ENCODE data around the gene WDR83. TPM values are rescaled to one million over a fixed set of nuclear protein-coding genes. Genes with fewer than 3 reads are reported as not detected.
A peak's percentile ranks its signal among the peaks of the same experiment; 100 is the strongest.
"Not testable (repeated sequence)": the region's sequence is repeated elsewhere in the genome, so short reads cannot be mapped to it uniquely, and the experiment has no call there.

The WDR83 gene, protein sequence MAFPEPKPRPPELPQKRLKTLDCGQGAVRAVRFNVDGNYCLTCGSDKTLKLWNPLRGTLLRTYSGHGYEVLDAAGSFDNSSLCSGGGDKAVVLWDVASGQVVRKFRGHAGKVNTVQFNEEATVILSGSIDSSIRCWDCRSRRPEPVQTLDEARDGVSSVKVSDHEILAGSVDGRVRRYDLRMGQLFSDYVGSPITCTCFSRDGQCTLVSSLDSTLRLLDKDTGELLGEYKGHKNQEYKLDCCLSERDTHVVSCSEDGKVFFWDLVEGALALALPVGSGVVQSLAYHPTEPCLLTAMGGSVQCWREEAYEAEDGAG
- 10 to 100 TPM in 1 of 4 donors, 1 to 10 TPM in 3; 4.0 to 16.7 (median 5.8) TPM for total RNA-seq

- TF ChIP-seq POLR2A (IDR thresholded peaks at IDR 0.05) (peak in 2 of 4 donors; percentile 21 to 34), CTCF (IDR thresholded peaks at IDR 0.05) (peak in 1 of 6 experiments; percentile 12)
- DNase-seq = no peak
- Histone ChIP-seq H3K36me3 (peaks cover 0 to 48% (median 21%) of the 10 kb centered on the region in 3 donors), H3K27ac (peak within 1 kb of the TSS; percentile 80 to 86 (median 82)), H3K4me3 (peak within 1 kb of the TSS; percentile 70 to 93 (median 76)), H3K27me3 (no peaks in the 10 kb centered on the region), H3K9me3 (no peaks in the 10 kb centered on the region), H3K4me1 (peaks cover 30 to 61% (median 38%) of the 10 kb centered on the region in 3 donors)
- intact Hi-C loops (cut with DNase I) = no loop called here
- WGBS, 2 donors = 0 to 4% methylated on average over 7 to 8 of the region's 46 CpGs
These were observed at the start of gene WDR83, which contains the start of gene MAN2B1 for GRCh38 chr19:12666265-12667048. Gene WDR83, plus strand, starts transcription at chr19:12666807. Its CDS starts 2,984 bp downstream, at chr19:12669791. Gene MAN2B1, minus strand, starts transcription at chr19:12666742. Its CDS starts 41 bp downstream, at chr19:12666701.

DNA sequence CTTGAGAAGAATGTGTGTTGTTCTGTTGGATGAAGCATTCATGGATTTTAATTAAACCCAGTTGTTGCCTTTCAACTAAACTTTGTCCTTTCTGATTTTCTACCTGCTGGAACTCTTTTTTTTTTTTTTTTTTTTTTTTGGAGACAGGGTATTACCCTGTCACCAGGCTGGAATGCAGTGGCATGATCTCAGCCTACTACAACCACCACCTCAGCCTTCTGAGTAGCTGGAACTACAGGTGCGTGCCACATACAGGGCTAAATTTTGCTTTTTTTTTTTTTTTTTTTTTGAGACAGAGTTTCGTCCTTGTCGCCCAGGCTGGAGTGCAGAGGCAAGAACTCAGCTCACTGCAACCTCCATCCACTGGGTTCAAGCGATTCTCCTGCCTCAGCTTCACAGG lies 49.0 kb upstream of the WDR83 start:
- TF ChIP-seq POLR2A (IDR thresholded peaks at IDR 0.05) (no peak), CTCF (IDR thresholded peaks at IDR 0.05) (no peak)
- 79 to 89% methylated on average over 4 of the region's 4 CpGs for WGBS, 2 donors
- H3K27me3 ChIP-seq = no peaks in the 10 kb centered on the region
- H3K4me3 ChIP-seq = no peak overlapping the region
- H3K4me1 ChIP-seq = peaks cover 0 to 58% (median 3%) of the 10 kb centered on the region in 3 donors
- peaks cover 0 to 57% (median 2%) of the 10 kb centered on the region in 3 donors for H3K36me3 ChIP-seq
- no peak for DNase-seq
- H3K27ac ChIP-seq = no peak overlapping the region
- no peaks in the 10 kb centered on the region for H3K9me3 ChIP-seq
- intact Hi-C loops (cut with DNase I) = no loop called here

DNA sequence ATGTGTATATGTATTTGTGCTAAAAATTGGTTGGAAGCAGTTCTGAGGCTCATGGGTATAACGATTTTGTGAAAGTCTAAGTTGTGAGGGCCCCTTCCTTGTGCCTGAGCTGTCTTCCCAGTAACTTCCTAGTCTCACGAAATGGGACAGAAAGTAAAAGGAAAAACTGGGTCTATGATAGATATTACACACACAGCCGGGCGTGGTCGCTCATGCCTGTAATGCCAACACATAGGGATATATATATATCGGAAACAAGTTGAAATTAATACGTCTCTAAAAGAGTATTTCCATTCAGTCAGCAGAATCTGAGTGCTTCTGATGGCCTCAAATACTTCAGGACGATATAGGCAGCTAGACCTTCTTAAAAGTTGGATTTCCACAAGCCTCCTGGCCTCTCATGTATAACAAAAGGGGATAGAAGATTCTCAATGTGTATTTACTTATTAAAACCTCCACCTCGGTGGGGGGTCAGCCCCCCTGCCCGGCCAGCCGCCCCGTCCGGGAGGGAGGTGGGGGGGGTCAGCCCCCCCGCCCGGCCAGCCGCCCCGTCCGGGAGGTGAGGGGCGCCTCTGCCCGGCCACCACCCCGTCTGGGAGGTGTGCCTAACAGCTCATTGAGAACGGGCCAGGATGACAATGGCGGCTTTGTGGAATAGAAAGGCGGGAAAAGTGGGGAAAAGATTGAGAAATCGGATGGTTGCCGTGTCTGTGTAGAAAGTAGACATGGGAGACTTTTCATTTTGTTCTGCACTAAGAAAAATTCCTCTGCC lies 45.2 kb upstream of the WDR83 start:
- DNase-seq, H3K27ac ChIP-seq: not testable (repeated sequence)
- peaks cover 0 to 21% (median 7%) of the 10 kb centered on the region in 3 donors for H3K9me3 ChIP-seq

DNA sequence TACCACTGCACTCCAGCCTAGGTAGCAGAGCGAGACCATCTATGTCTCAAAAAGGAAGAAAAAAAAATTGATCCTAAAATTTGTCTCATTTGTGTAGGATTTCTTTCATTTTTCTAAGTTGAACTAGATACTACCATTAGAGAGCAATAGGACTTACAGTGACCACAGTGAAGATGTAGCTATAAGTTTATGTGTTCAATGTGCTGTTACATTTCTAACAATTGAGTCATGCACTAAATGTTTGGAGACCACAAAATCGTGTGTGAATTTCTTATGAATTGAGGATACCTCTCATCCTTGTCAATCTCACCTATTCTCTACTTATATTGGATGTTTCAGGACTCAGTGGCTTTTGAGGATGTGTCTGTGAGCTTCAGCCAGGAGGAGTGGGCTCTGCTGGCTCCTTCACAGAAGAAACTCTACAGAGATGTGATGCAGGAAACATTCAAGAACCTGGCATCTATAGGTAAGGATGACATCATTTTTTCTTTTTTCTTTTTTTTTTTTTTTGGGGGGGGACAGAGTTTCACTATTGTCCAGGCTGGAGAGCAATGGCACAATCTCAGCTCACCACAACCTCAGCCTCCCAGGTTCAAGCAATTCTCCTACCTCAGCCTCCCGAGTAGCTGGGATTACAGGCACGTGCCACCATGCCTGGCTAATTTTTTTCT lies 43.1 kb upstream of the WDR83 start:
- Histone ChIP-seq H3K27me3 (no peaks in the 10 kb centered on the region), H3K9me3 (peaks cover 0 to 42% (median 25%) of the 10 kb centered on the region in 3 donors), H3K4me1 (peaks cover 0 to 14% (median 0%) of the 10 kb centered on the region in 3 donors), H3K4me3 (no peak overlapping the region), H3K36me3 (peaks cover 32 to 71% (median 49%) of the 10 kb centered on the region in 3 donors), H3K27ac (no peak overlapping the region)
- TF ChIP-seq POLR2A (IDR thresholded peaks at IDR 0.05) (no peak), CTCF (IDR thresholded peaks at IDR 0.05) (no peak)
- intact Hi-C loops (cut with DNase I) = no loop called here
- no peak for DNase-seq
- 84 to 90% methylated on average over 4 of the region's 4 CpGs for WGBS, 2 donors

More for the DNA sequence above, 45.2 kb upstream of the WDR83 start:
- intact Hi-C loops (cut with DNase I); H3K27me3 ChIP-seq; H3K4me3 ChIP-seq: not testable (repeated sequence)
- 79 to 88% methylated on average over 8 of the region's 26 CpGs for WGBS, 2 donors
- Histone ChIP-seq H3K4me1 (peaks cover 0 to 23% (median 0%) of the 10 kb centered on the region in 3 donors), H3K36me3 (peaks cover 16 to 57% (median 28%) of the 10 kb centered on the region in 3 donors)

DNA sequence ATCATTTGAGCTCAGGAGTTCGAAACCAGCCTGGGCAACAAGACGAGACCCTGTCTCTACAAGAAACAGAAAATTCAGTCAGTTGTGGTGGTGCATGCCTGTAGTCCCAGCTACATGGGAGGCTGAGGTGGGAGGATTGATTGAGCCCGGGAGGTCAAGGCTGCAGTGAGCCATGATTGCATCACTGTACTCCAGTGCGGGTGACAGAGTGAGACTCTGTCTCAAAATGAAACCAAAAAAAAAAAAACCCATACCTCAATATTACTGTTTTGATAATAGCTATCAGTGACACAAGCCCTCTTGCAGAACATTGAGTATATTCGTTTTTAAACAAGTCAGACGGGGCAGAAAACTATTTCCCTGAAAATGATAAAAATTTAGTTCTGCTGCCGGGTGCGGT lies 39.6 kb upstream of the WDR83 start:
- H3K27ac ChIP-seq = no peak overlapping the region
- peaks cover 0 to 5% (median 0%) of the 10 kb centered on the region in 3 donors for H3K4me1 ChIP-seq
- H3K4me3 ChIP-seq = no peak overlapping the region
- peaks cover 0 to 57% (median 40%) of the 10 kb centered on the region in 3 donors for H3K9me3 ChIP-seq
- intact Hi-C loops (cut with DNase I) = no loop called here
- DNase-seq = no peak
- 87 to 94% methylated on average over 8 of the region's 8 CpGs for WGBS, 2 donors
- peaks cover 32 to 88% (median 58%) of the 10 kb centered on the region in 3 donors for H3K36me3 ChIP-seq
- TF ChIP-seq POLR2A (IDR thresholded peaks at IDR 0.05) (no peak), CTCF (IDR thresholded peaks at IDR 0.05) (no peak)
- no peaks in the 10 kb centered on the region for H3K27me3 ChIP-seq

Data from esophagus squamous epithelium (tissue), 5 donors.